Esophagus squamous epithelium (tissue), 5 donors: ENCODE data around the gene P4HTM. TPM values are rescaled to one million over a fixed set of nuclear protein-coding genes. Genes with fewer than 3 reads are reported as not detected.

ENCODE experiments used
- DNase-seq: peaks from one replicate; lab custom pipeline; 2025; lab: John Stamatoyannopoulos, UW
- H3K27ac ChIP-seq, 4 donors: fragments of 200-600 bp; sonication (generic); one replicate each; pipeline ENCODE4 v1.5.1; 2016 to 2019; ENCODE audit warnings: mild to moderate bottlenecking in 1 of 4
- H3K27me3 ChIP-seq, 4 donors: fragments of 200-600 bp; sonication (generic); 1 replicate in 3 of 4; 2 replicates in 1 of 4; pipeline versions ENCODE4 v1.5.1 to v1.6.0; 2017 to 2021; ENCODE audit warnings: antibody characterized with exemption in 1 of 4
- H3K36me3 ChIP-seq, 3 donors: fragments of 200-600 bp; sonication (generic); one replicate each; pipeline ENCODE4 v1.5.1; 2016 to 2019
- H3K4me1 ChIP-seq, 3 donors: fragments of 200-600 bp; sonication (generic); one replicate each; pipeline ENCODE4 v1.5.1; 2017 to 2019
- H3K4me3 ChIP-seq, 4 donors: fragments of 200-600 bp; sonication (generic); 1 replicate in 3 of 4; 2 replicates in 1 of 4; pipeline ENCODE4 v1.5.1; 2016 to 2019; ENCODE audit warnings: mild to moderate bottlenecking in 2 of 4, moderate library complexity in 1 of 4
- H3K9me3 ChIP-seq, 3 donors: fragments of 200-600 bp; sonication (generic); one replicate each; pipeline ENCODE4 v1.5.1; 2016 to 2019
- CTCF ChIP-seq, 6 experiments: fragments of 450-650 bp in 4 of 6; fragments of 200-600 bp in 2 of 6; sonication (generic) in 2 of 6; IDR thresholded peaks; one replicate each; pipeline ENCODE4 v1.5.1; 2016 to 2019; ENCODE audit warnings: antibody characterized with exemption in 6 of 6, mild to moderate bottlenecking in 4 of 6, moderate library complexity in 4 of 6
- POLR2A ChIP-seq, 4 donors: fragments of 450-650 bp; IDR thresholded peaks; one replicate each; pipeline ENCODE4 v1.6.1; 2017; ENCODE audit warnings: antibody characterized with exemption in 4 of 4, mild to moderate bottlenecking in 4 of 4, moderate library complexity in 3 of 4
- WGBS, 2 donors: methylation state at CpG; one replicate each; pipeline ENCODE4 v1.1.5; 2018; 5-methylcytosine and 5-hydroxymethylcytosine counted together
- intact Hi-C: fragments of 100-400 bp; cut with DNase I; formaldehyde crosslinking; loops from one replicate; pipeline ENCODE4 v1.15.0; 2022
- total RNA-seq, 4 donors: library from RNA; depleted of rRNA; stranded (reverse); fragments of >200 nt; gene quantifications; one replicate each; pipeline ENCODE4 v1.1.0, GENCODE V29; 2016
- donor health status: DM: yes; HTN: yes; CAD: no.

The P4HTM gene
- total RNA-seq, 4 donors from 2014 or later = 5.7 to 28.1 (median 16.7) TPM

- no peak for DNase-seq
- H3K27ac ChIP-seq = no peak overlapping the region
- TF ChIP-seq POLR2A (IDR thresholded peaks at IDR 0.05) (no peak), CTCF (IDR thresholded peaks at IDR 0.05) (no peak)
- peaks cover 0 to 36% (median 0%) of the 10 kb centered on the region in 3 donors for H3K36me3 ChIP-seq
- H3K27me3 ChIP-seq = no peaks in the 10 kb centered on the region
- 80 to 83% methylated on average over 12 of the region's 20 CpGs for WGBS, 2 donors
- no peak overlapping the region for H3K4me3 ChIP-seq
- H3K4me1 ChIP-seq = peaks cover 0 to under 1% (median 0%) of the 10 kb centered on the region in 3 donors
- intact Hi-C loops = no loop called here
- no peaks in the 10 kb centered on the region for H3K9me3 ChIP-seq
Observed at GRCh38 chr3:48997714-48998637, 7.9 kb downstream of the P4HTM start.

GRCh38 chr3:48999085-48999858, 9.2 kb downstream of the P4HTM start:
- Histone ChIP-seq H3K9me3 (no peaks in the 10 kb centered on the region), H3K36me3 (peaks cover 0 to 36% (median 0%) of the 10 kb centered on the region in 3 donors), H3K4me3 (no peak overlapping the region), H3K27ac (no peak overlapping the region), H3K27me3 (no peaks in the 10 kb centered on the region), H3K4me1 (no peaks in the 10 kb centered on the region)
- WGBS, 2 donors = 67% methylated on average over 1 of the region's 8 CpGs; no CpG with 5 or more reads in 1 of the 2 donors
- intact Hi-C loops = no loop called here
- TF ChIP-seq POLR2A (IDR thresholded peaks at IDR 0.05) = no peak
- TF ChIP-seq CTCF (IDR thresholded peaks at IDR 0.05) = no peak
- no peak for DNase-seq

DNA sequence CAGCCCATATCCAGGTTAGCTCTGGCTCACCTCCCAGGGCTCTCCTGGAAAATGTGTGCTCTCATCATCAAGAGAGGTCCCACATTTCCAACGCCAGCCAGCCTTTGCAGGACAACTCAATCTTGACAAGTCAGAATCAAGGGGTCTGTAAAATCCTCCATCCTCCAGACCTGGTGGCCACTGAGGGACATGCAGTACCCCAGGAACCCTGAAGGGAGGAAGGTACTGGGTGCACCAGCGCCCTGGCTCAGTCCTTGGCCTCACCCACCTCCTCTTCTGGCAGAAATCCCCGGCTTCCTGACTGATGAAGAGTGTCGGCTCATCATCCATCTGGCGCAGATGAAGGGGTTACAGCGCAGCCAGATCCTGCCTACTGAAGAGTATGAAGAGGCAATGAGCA, 11.1 kb downstream of the P4HTM start:
- H3K36me3 ChIP-seq = peaks cover 0 to 25% (median 0%) of the 10 kb centered on the region in 3 donors
- H3K27ac ChIP-seq = no peak overlapping the region
- DNase-seq = no peak
- no peak overlapping the region for H3K4me3 ChIP-seq
- H3K9me3 ChIP-seq = no peaks in the 10 kb centered on the region
- intact Hi-C loops = no loop called here
- TF ChIP-seq CTCF (IDR thresholded peaks at IDR 0.05) (no peak), POLR2A (IDR thresholded peaks at IDR 0.05) (no peak)
- H3K27me3 ChIP-seq = no peaks in the 10 kb centered on the region
- H3K4me1 ChIP-seq = peaks cover 0 to 5% (median under 1%) of the 10 kb centered on the region in 3 donors
- 66% methylated on average over 2 of the region's 6 CpGs; no CpG with 5 or more reads in 1 of the 2 donors for WGBS, 2 donors

GRCh38 chr3:49004352-49005302, 14.6 kb downstream of the P4HTM start:
- H3K9me3 ChIP-seq = no peaks in the 10 kb centered on the region
- TF ChIP-seq CTCF (IDR thresholded peaks at IDR 0.05) (no peak), POLR2A (IDR thresholded peaks at IDR 0.05) (no peak)
- intact Hi-C loops = no loop called here
- no peak overlapping the region for H3K27ac ChIP-seq
- 84 to 91% methylated on average over 2 to 9 of the region's 16 CpGs for WGBS, 2 donors
- DNase-seq = no peak
- H3K4me3 ChIP-seq = no peak overlapping the region
- H3K4me1 ChIP-seq = peaks cover 7 to 31% (median 13%) of the 10 kb centered on the region in 3 donors
- no peaks in the 10 kb centered on the region for H3K27me3 ChIP-seq
- peaks cover 0 to 10% (median 0%) of the 10 kb centered on the region in 3 donors for H3K36me3 ChIP-seq
